Chondrocyte (in vitro differentiated cells): ENCODE results near the gene ZNRF1. TPM values are rescaled to one million over a fixed set of nuclear protein-coding genes. Genes with fewer than 3 reads are reported as not detected.

Source experiments
- DNase-seq: peaks from one replicate; pipeline ENCODE4 v3.0.0; 2021; ENCODE audit warnings: mixed read lengths, low spot score
- H3K27ac Mint-ChIP-seq: one replicate; pipeline ENCODE4 v1.8.0; 2021; ENCODE audit warnings: mild to moderate bottlenecking, moderate library complexity, mixed read lengths; ENCODE audit not compliant: unreplicated experiment
- H3K27me3 Mint-ChIP-seq: 2 replicates; pipeline ENCODE4 v1.8.0; 2021; ENCODE audit warnings: low read depth, mixed read lengths
- H3K36me3 Mint-ChIP-seq: 2 replicates; pipeline ENCODE4 v1.8.0; 2021; ENCODE audit warnings: low read depth, mixed read lengths
- H3K4me1 Mint-ChIP-seq: 2 replicates; pipeline ENCODE4 v1.8.0; 2021; ENCODE audit warnings: low read depth, mild to moderate bottlenecking, mixed read lengths
- H3K4me3 Mint-ChIP-seq: one replicate; pipeline ENCODE4 v1.8.0; 2021; ENCODE audit warnings: mild to moderate bottlenecking, moderate library complexity, mixed read lengths; ENCODE audit not compliant: unreplicated experiment
- H3K9me3 Mint-ChIP-seq: 2 replicates; pipeline ENCODE4 v1.8.0; 2021; ENCODE audit warnings: low read depth, mixed read lengths
- CTCF ChIP-seq: fragments of 200-600 bp; sonication (generic); IDR thresholded peaks from 2 replicates; pipeline ENCODE4 v1.5.0; 2021; ENCODE audit warnings: antibody characterized with exemption, mild to moderate bottlenecking, moderate library complexity
- total RNA-seq: library from RNA; stranded (reverse); gene quantifications from 3 replicates; pipeline ENCODE4 v1.2.1, GENCODE V29; 2021

Gene ZNRF1
- total RNA-seq, 1 donor from 2014 or later, result 22.7 TPM

DNA sequence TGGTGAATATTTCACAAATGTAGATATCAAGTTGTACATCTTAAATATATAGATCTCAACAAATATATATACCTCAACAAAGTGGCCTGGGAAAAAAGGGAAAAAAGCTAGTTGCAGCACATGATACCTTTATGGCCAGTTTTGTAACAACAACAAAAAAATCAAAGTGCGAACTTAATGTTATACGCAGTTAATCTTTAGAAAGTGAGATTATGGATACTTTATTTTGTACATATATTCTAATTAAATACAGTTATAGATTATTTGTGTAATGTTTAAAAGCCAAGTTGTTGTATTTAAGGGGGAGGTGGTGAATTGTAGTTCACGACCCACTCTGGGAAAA is 149.1 kb downstream of the ZNRF1 start:
- Mint-ChIP-seq H3K4me3 (peak overlapping the region; percentile 87), H3K4me1 (peaks cover 4% of the 10 kb centered on the region), H3K27ac (peak overlapping the region; percentile 45), H3K27me3 (no peaks in the 10 kb centered on the region), H3K36me3 (peaks cover 17% of the 10 kb centered on the region), H3K9me3 (peaks cover 23% of the 10 kb centered on the region)
- no peak for TF ChIP-seq CTCF
- no peak for DNase-seq

DNA sequence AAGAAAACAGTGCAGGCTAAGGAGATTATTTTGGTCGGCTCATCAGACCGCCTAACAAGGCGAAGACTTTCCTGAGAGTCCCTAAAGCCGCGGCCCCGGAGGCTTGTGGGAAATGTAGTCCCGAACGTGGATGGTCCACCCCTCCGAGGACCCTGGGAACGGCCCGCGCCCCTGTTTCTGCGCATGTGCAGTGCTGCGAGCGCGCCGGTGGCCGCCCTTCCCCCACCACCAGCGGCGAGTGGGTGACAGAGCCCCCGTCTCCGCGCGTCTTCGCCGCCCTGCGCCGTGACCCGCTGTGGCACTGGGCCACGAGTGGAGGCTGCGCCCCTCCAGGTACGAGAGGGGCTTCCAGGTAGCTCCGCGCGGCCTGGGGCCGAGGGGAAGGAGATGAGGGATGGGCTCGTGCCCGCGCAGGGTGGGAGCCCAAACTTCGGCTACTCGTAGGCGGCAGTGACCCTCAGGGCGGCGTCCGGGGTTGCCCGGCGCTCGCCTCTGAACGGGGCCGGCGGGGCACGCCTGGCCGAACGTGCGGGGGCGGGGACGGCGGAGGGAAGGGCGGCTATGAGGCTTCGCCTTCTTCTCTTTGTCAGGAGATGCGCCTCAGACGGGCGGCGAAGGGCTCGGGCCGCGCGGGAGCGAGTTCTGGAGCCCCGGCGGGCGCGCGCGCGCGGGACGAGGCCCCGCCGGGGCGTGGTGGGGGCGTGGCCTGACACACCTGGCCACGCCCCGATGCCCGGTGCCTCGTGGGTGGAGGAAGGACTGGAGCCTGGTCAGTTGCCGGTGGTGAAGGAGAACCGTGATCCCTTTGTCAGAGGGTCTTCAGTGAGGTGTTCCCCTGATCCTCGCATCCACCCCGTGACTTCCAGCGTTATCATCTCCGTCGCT is 149.7 kb downstream of the ZNRF1 start, which contains the start of gene ZFP1:
TSS of gene ZFP1 (plus strand) at position 214 of the 885 bp plus-strand sequence. CDS start 4,428 bp downstream, outside the sequence.
- peaks cover 19% of the 10 kb centered on the region for H3K36me3 Mint-ChIP-seq
- peak within 1 kb of the TSS; percentile 87 for H3K4me3 Mint-ChIP-seq
- peaks cover 4% of the 10 kb centered on the region for H3K4me1 Mint-ChIP-seq
- H3K27ac Mint-ChIP-seq, result peak within 1 kb of the TSS; percentile 86
- no peak for TF ChIP-seq CTCF
- peaks cover 26% of the 10 kb centered on the region for H3K9me3 Mint-ChIP-seq
- peak; percentile 97 for DNase-seq
- no peaks in the 10 kb centered on the region for H3K27me3 Mint-ChIP-seq

DNA sequence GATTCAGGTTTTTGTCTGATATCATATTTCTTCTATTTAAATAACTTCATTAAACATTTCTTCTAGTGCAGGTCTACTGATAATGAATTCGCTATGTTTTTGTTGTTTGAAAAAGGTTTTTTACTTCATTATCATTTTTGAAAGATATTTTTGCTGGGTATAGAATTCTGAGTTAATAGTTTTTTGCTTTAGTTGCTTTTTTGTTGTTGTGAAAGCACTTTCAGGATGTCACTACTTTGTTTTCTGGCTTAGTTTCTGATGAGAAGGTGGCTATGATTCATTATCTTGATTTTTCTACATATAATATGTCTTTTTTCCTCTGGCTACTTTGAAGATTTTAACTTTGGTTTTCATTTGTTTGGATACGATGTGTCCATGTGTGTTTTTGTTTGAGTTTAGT is 153.0 kb downstream of the ZNRF1 start:
- H3K4me3 Mint-ChIP-seq, result no peak overlapping the region
- H3K36me3 Mint-ChIP-seq, result peaks cover 23% of the 10 kb centered on the region
- H3K4me1 Mint-ChIP-seq, result peaks cover 4% of the 10 kb centered on the region
- H3K27me3 Mint-ChIP-seq, result no peaks in the 10 kb centered on the region
- H3K9me3 Mint-ChIP-seq, result peaks cover 29% of the 10 kb centered on the region
- no peak for DNase-seq
- H3K27ac Mint-ChIP-seq, result no peak overlapping the region
- no peak for TF ChIP-seq CTCF

- no peak for TF ChIP-seq CTCF
- Mint-ChIP-seq H3K27me3 (no peaks in the 10 kb centered on the region), H3K36me3 (peaks cover 25% of the 10 kb centered on the region), H3K9me3 (peaks cover 29% of the 10 kb centered on the region), H3K4me3 (no peak overlapping the region), H3K27ac (no peak overlapping the region), H3K4me1 (peaks cover 4% of the 10 kb centered on the region)
- DNase-seq, result no peak
These were observed 153.8 kb downstream of the ZNRF1 start for GRCh38 chr16:75152635-75153034.

GRCh38 chr16:75160386-75160785 is 161.6 kb downstream of the ZNRF1 start:
- H3K4me3 Mint-ChIP-seq, result no peak overlapping the region
- peaks cover 17% of the 10 kb centered on the region for H3K9me3 Mint-ChIP-seq
- no peak for DNase-seq
- no peak for TF ChIP-seq CTCF
- H3K27ac Mint-ChIP-seq, result no peak overlapping the region
- H3K4me1 Mint-ChIP-seq, result no peaks in the 10 kb centered on the region
- no peaks in the 10 kb centered on the region for H3K27me3 Mint-ChIP-seq
- peaks cover 28% of the 10 kb centered on the region for H3K36me3 Mint-ChIP-seq

Other genes starting within 250 kb of the ZNRF1 start
- not detected in 3 replicates for gene FA2H, start 224.2 kb upstream of the ZNRF1 start, total RNA-seq
- gene WDR59, start 13.9 kb upstream of the ZNRF1 start, total RNA-seq, result 36.8 to 40.9 TPM (median 37.3 TPM) in 3 replicates
- 2.3 to 2.7 TPM (median 2.6 TPM) in 3 replicates for gene LDHD, start 117.8 kb downstream of the ZNRF1 start, total RNA-seq
- gene ZFP1, start 149.5 kb downstream of the ZNRF1 start, total RNA-seq, result 11.4 to 15.3 TPM (median 14.1 TPM) in 3 replicates
- not detected in 3 replicates for gene CTRB2, start 208.1 kb downstream of the ZNRF1 start, total RNA-seq
- not detected in 3 replicates for gene CTRB1, start 220.0 kb downstream of the ZNRF1 start, total RNA-seq